ENCODE data around the gene MTHFD1L. TPM values are rescaled to one million over a fixed set of nuclear protein-coding genes. Genes with fewer than 3 reads are reported as not detected.
A peak's percentile ranks its signal among the peaks of the same experiment; 100 is the strongest.

Gene MTHFD1L
- polyA plus RNA-seq, 3 donors = 0.25 to 1.3 (median 0.39) TPM

- Mint-ChIP-seq H3K27ac (peak overlapping the region in 1 of 7 donors; percentile 4), H3K4me3 (no peak overlapping the region), H3K4me1 (no peaks in the 10 kb centered on the region), H3K36me3 (peaks cover 2 to 5% of the 10 kb centered on the region in 2 donors), H3K9me3 (peaks cover 0 to 5% (median 0%) of the 10 kb centered on the region in 7 donors), H3K27me3 (ENCODE audit: low read depth in 3 of 3) (peaks cover 0 to 1% (median 1%) of the 10 kb centered on the region in 3 donors)
- Histone ChIP-seq H3K4me2 (replicated peaks; ENCODE audit: extremely low read depth, low read length, poor library complexity, severe bottlenecking) (no peak overlapping the region), H3K79me2 (ENCODE audit: insufficient read depth, low read length) (no peaks in the 10 kb centered on the region), H3K27ac (ENCODE audit: low read depth in 1 of 2, low read length in 2 of 2) (no peak overlapping the region), H3K9ac (ENCODE audit: insufficient read depth, low read length, poor library complexity, severe bottlenecking) (no peak overlapping the region), H3K27me3 (ENCODE audit: control insufficient read depth in 2 of 2, insufficient read depth in 2 of 2, low read length in 2 of 2) (no peaks in the 10 kb centered on the region), H3K36me3 (replicated peaks in 1 of 2; ENCODE audit: control insufficient read depth in 1 of 2, insufficient read depth in 2 of 2, low read length in 2 of 2) (no peaks in the 10 kb centered on the region), H2AFZ (ENCODE audit: insufficient read depth, low read depth, low read length, poor library complexity, severe bottlenecking) (no peak overlapping the region), H3K9me3 (replicated peaks in 1 of 2; ENCODE audit: control insufficient read depth in 1 of 2, insufficient read depth in 1 of 2, low read length in 2 of 2) (no peaks in the 10 kb centered on the region), H3K4me3 (replicated peaks in 1 of 3; ENCODE audit: low read depth in 2 of 3, low read length in 3 of 3) (no peak overlapping the region), H4K20me1 (ENCODE audit: insufficient read depth, low read length) (no peaks in the 10 kb centered on the region), H3K4me1 (ENCODE audit: control insufficient read depth in 1 of 2, insufficient read depth in 2 of 2, low read length in 2 of 2) (no peaks in the 10 kb centered on the region)
- WGBS (ENCODE audit: insufficient coverage) = 96% methylated on average over 4 of the region's 5 CpGs
- no peak for DNase-seq
- TF ChIP-seq CTCF (IDR thresholded peaks at IDR 0.05) = no peak
- intact Hi-C loops (cut with micrococcal nuclease) = no loop called here
Measured at GRCh38 chr6:150939399-150939798, 73.9 kb downstream of the MTHFD1L start.

- Histone ChIP-seq H3K79me2 (ENCODE audit: insufficient read depth, low read length) (no peaks in the 10 kb centered on the region), H3K4me2 (replicated peaks; ENCODE audit: extremely low read depth, low read length, poor library complexity, severe bottlenecking) (no peak overlapping the region), H3K4me1 (ENCODE audit: control insufficient read depth in 1 of 2, insufficient read depth in 2 of 2, low read length in 2 of 2) (no peaks in the 10 kb centered on the region), H3K27ac (ENCODE audit: low read depth in 1 of 2, low read length in 2 of 2) (no peak overlapping the region), H3K27me3 (ENCODE audit: control insufficient read depth in 2 of 2, insufficient read depth in 2 of 2, low read length in 2 of 2) (no peaks in the 10 kb centered on the region), H3K9me3 (replicated peaks in 1 of 2; ENCODE audit: control insufficient read depth in 1 of 2, insufficient read depth in 1 of 2, low read length in 2 of 2) (no peaks in the 10 kb centered on the region), H4K20me1 (ENCODE audit: insufficient read depth, low read length) (no peaks in the 10 kb centered on the region), H3K4me3 (replicated peaks in 1 of 3; ENCODE audit: low read depth in 2 of 3, low read length in 3 of 3) (no peak overlapping the region), H3K36me3 (replicated peaks in 1 of 2; ENCODE audit: control insufficient read depth in 1 of 2, insufficient read depth in 2 of 2, low read length in 2 of 2) (no peaks in the 10 kb centered on the region), H2AFZ (ENCODE audit: insufficient read depth, low read depth, low read length, poor library complexity, severe bottlenecking) (no peak overlapping the region), H3K9ac (ENCODE audit: insufficient read depth, low read length, poor library complexity, severe bottlenecking) (no peak overlapping the region)
- intact Hi-C loops (cut with micrococcal nuclease) = no loop called here
- WGBS (ENCODE audit: insufficient coverage) = 73% methylated on average over 6 of the region's 7 CpGs
- no peak overlapping the region for H3K27ac Mint-ChIP-seq
- peaks cover 0 to 5% (median 0%) of the 10 kb centered on the region in 7 donors for H3K9me3 Mint-ChIP-seq
- H3K4me1 Mint-ChIP-seq = no peaks in the 10 kb centered on the region
- no peak overlapping the region for H3K4me3 Mint-ChIP-seq
- peaks cover 0 to 1% (median 1%) of the 10 kb centered on the region in 3 donors for H3K27me3 Mint-ChIP-seq (ENCODE audit: low read depth in 3 of 3)
- no peak for TF ChIP-seq CTCF (IDR thresholded peaks at IDR 0.05)
- peaks cover 2 to 5% of the 10 kb centered on the region in 2 donors for H3K36me3 Mint-ChIP-seq
- DNase-seq = no peak
Measured at GRCh38 chr6:150940941-150941340, 75.4 kb downstream of the MTHFD1L start.

All from CD14-positive monocyte (primary cell).